K562 (cell line): Measurements from ENCODE around the gene CELF4. TPM values are rescaled to one million over a fixed set of nuclear protein-coding genes. Genes with fewer than 3 reads are reported as not detected.
A peak's percentile ranks its signal among the peaks of the same experiment; 100 is the strongest.

Source experiments
- ATAC-seq: fragments of 200-7000 bp; cut with Tn5 transposase; 3 replicates; pipeline ENCODE4 v1.9.1; 2020; ENCODE audit warnings: moderate library complexity
- BruUV-seq: library from RNA; stranded (reverse); fragments of 400-500 nt; replicated peaks from 2 replicates; lab custom pipeline; 2021; lab: Mats Ljungman, UMichigan
- CTCF ChIA-PET: fragments of 300-600 bp; formaldehyde crosslinking; extraction: SDS; loops from one replicate; lab custom pipeline; 2021; ENCODE audit warnings: low intra/inter-chr PET ratio; lab: Yijun Ruan, JAX
- POLR2A ChIA-PET: fragments of 300-600, 350-650 bp; sonication (Branson Sonifier 250); formaldehyde crosslinking; extraction: SDS; loops from one replicate; lab custom pipeline; 2021; ENCODE audit warnings: antibody characterized with exemption, inconsistent platforms; lab: Yijun Ruan, JAX
- DNase-seq, 4 experiments: peaks; one replicate each; pipeline versions ENCODE4 v3.0.0 to v3.0.0-alpha.2; 2011 to 2018; ENCODE audit warnings: low spot score in 3 of 4, mixed read lengths in 3 of 4; ENCODE audit errors: extremely low read depth in 1 of 4
- FAIRE-seq: peaks from 2 replicates; lab custom pipeline; 2011; peaks lifted over from hg19 to GRCh38; lab: Jason Lieb, UNC
- H2AFZ ChIP-seq: 2 replicates; pipeline ENCODE4 v1.6.0; 2011; ENCODE audit warnings: low read depth, low read length, control low read depth, inconsistent platforms
- H3K27ac ChIP-seq: fragments of 200-600 bp; 3 replicates; pipeline ENCODE4 v1.8.0; 2011; ENCODE audit warnings: low read depth, mild to moderate bottlenecking, control low read depth, inconsistent platforms, low read length, moderate library complexity, mixed read lengths; ENCODE audit errors: extremely low read depth
- H3K27me3 ChIP-seq, 2 experiments: fragments of 300-600 bp in 1 of 2; 2 replicates in 1 of 2; 3 replicates in 1 of 2; pipeline versions ENCODE4 v1.6.0 to v1.8.0; 2011; ENCODE audit warnings: inconsistent platforms in 2 of 2, low read length in 2 of 2, mild to moderate bottlenecking in 1 of 2, mixed read lengths in 1 of 2, moderate library complexity in 1 of 2; ENCODE audit not compliant: control insufficient read depth in 2 of 2, insufficient read depth in 2 of 2
- H3K36me3 ChIP-seq: fragments of 300-600 bp; 3 replicates; pipeline ENCODE4 v1.8.0; 2011; ENCODE audit warnings: mild to moderate bottlenecking, low read length, inconsistent platforms; ENCODE audit not compliant: control insufficient read depth, insufficient read depth
- H3K4me1 ChIP-seq, 2 experiments: fragments of 200-600 bp in 1 of 2; replicated peaks in 1 of 2; 2 replicates in 1 of 2; 3 replicates in 1 of 2; pipeline versions ENCODE4 v1.5.1 to v1.8.0; 2011; ENCODE audit warnings: inconsistent platforms in 2 of 2, low read length in 2 of 2, mild to moderate bottlenecking in 1 of 2, mixed read lengths in 1 of 2, moderate library complexity in 1 of 2; ENCODE audit not compliant: control insufficient read depth in 2 of 2, insufficient read depth in 2 of 2
- H3K4me2 ChIP-seq: 2 replicates; pipeline ENCODE4 v1.6.1; 2011; ENCODE audit warnings: low read length, control low read depth, inconsistent platforms, mixed read lengths; ENCODE audit not compliant: insufficient read depth
- H3K4me3 ChIP-seq: fragments of 200-600 bp; sonication (generic), shearing (Covaris generic); 2 replicates; pipeline ENCODE4 v1.5.1; 2016; ENCODE audit warnings: control low read depth, inconsistent platforms
- H3K79me2 ChIP-seq: fragments of 200-600 bp; 3 replicates; pipeline ENCODE4 v1.8.0; 2011; ENCODE audit warnings: low read length, inconsistent platforms; ENCODE audit not compliant: control insufficient read depth, insufficient read depth
- H3K9ac ChIP-seq, 2 experiments: 2 replicates each; pipeline versions ENCODE4 v1.6.0 to v1.6.1; 2011; ENCODE audit warnings: low read depth in 2 of 2, low read length in 2 of 2, control low read depth in 1 of 2, inconsistent platforms in 1 of 2, mild to moderate bottlenecking in 1 of 2, mixed read lengths in 1 of 2; ENCODE audit not compliant: insufficient read depth in 1 of 2
- H3K9me1 ChIP-seq: one replicate; pipeline ENCODE4 v1.6.0; 2011; ENCODE audit warnings: inconsistent platforms, mild to moderate bottlenecking, low read length, moderate library complexity; ENCODE audit not compliant: control insufficient read depth, insufficient read depth
- H3K9me3 ChIP-seq: replicated peaks from 2 replicates; pipeline ENCODE4 v1.5.1; 2011; ENCODE audit warnings: low read depth, low read length, inconsistent platforms; ENCODE audit not compliant: control insufficient read depth, insufficient read depth
- H4K20me1 ChIP-seq: replicated peaks from 2 replicates; pipeline ENCODE4 v1.6.1; 2011; ENCODE audit warnings: low read length, inconsistent platforms, mixed read lengths; ENCODE audit not compliant: control insufficient read depth, insufficient read depth
- HMGN3 ChIP-seq: IDR thresholded peaks from 2 replicates; pipeline ENCODE4 v1.6.1; 2011; ENCODE audit warnings: borderline replicate concordance, low read depth, mild to moderate bottlenecking, mixed read lengths, low read length; ENCODE audit not compliant: insufficient read length; ENCODE audit errors: extremely low read depth
- JUN ChIP-seq, 2 experiments: sonication (generic) in 1 of 2; formaldehyde crosslinking in 1 of 2; IDR thresholded peaks; 2 replicates each; pipeline versions ENCODE4 v1.6.1 to v1.8.0; 2012 to 2022; ENCODE audit warnings: borderline replicate concordance in 2 of 2, mild to moderate bottlenecking in 2 of 2, improper control_type of control experiment in 1 of 2, low read depth in 1 of 2, low read length in 1 of 2, missing genetic modification reagents in 1 of 2
- KAT7 ChIP-seq: sonication (generic); formaldehyde crosslinking; IDR thresholded peaks from 2 replicates; pipeline ENCODE4 v1.8.0; 2022; ENCODE audit warnings: missing genetic modification reagents, mild to moderate bottlenecking, borderline replicate concordance
- MAFF ChIP-seq: IDR thresholded peaks from 2 replicates; pipeline ENCODE4 v1.6.1; 2012; ENCODE audit warnings: low read length, improper control_type of control experiment
- NFIX ChIP-seq: fragments of 250-450 bp; sonication (Bioruptor Pico); IDR thresholded peaks from 2 replicates; pipeline ENCODE4 v1.4.0; 2020; ENCODE audit warnings: low read depth, mild to moderate bottlenecking, moderate library complexity
- RBM17 ChIP-seq: fragments of 200-400 bp; formaldehyde crosslinking; IDR thresholded peaks from 2 replicates; pipeline ENCODE4 v1.6.1; 2017; ENCODE audit warnings: low read depth, mild to moderate bottlenecking, low read length, borderline replicate concordance
- TAF7 ChIP-seq: fragments of 450-650 bp; IDR thresholded peaks from 2 replicates; pipeline ENCODE4 v1.6.1; 2016; ENCODE audit warnings: missing genetic modification characterization, missing compliant biosample characterization
- WGBS: fragments of 100-300 bp; shearing (Covaris generic); methylation state at CpG from one replicate; pipeline ENCODE4 v1.1.6; 2016; ENCODE audit warnings: low coverage, mixed read lengths; ENCODE audit not compliant: insufficient coverage; ENCODE audit errors: missing lambda C conversion rate; 5-methylcytosine and 5-hydroxymethylcytosine counted together
- in situ Hi-C: fragments of 300-500 bp; cut with MboI; formaldehyde crosslinking; loops from 4 replicates; pipeline ENCODE4 v1.15.0; 2018; ENCODE audit warnings: inconsistent platforms, mixed read lengths
- intact Hi-C: fragments of 100-400 bp; cut with micrococcal nuclease; formaldehyde crosslinking; loops from 2 replicates; pipeline ENCODE4 v1.14.2; 2022
- polyA plus RNA-seq, 8 experiments: library from polyadenylated mRNA; depleted of rRNA in 4 of 8; stranded (reverse) in 5 of 8; unstranded in 3 of 8; fragments of >200 nt; fragmentation: Nextera tagmentation in 2 of 8; fragmentation: Illumina TruSeq in 1 of 8; extraction: Ambion mirVana in 2 of 8; extraction: Trizol in 1 of 8; gene quantifications; 2 replicates each; pipeline versions ENCODE4 v1.2.1 to v1.2.3, GENCODE V29; 2011 to 2014; ENCODE audit warnings: inconsistent platforms in 1 of 8, missing spikeins in 1 of 8
- total RNA-seq, 7 experiments: library from RNA; depleted of rRNA in 6 of 7; stranded (reverse); fragments of >200 nt in 6 of 7; fragmentation: Illumina TruSeq in 2 of 7; extraction: Trizol in 2 of 7; gene quantifications; 2 replicates each; pipeline versions ENCODE4 v1.2.1 to v1.2.3, GENCODE V29; 2011 to 2021; ENCODE audit warnings: low replicate concordance in 1 of 7
- TF ChIP-seq, protein P1 (sequence below): fragments of 450-650 bp; IDR thresholded peaks from 2 replicates; pipeline ENCODE4 v1.6.1; 2017; ENCODE audit warnings: antibody characterized with exemption, mild to moderate bottlenecking
- TF ChIP-seq, protein P2 (sequence below): fragments of 250-450 bp; sonication (Bioruptor Pico); IDR thresholded peaks from 2 replicates; pipeline ENCODE4 v1.8.0; 2022; ENCODE audit warnings: inconsistent platforms
- TF ChIP-seq, protein P3 (sequence below), 2 experiments: fragments of 450-650 bp; IDR thresholded peaks; 2 replicates each; pipeline ENCODE4 v1.6.1; 2016

The CELF4 gene
- total and polyA plus RNA-seq, 9 of the 15 experiments (the other 6 are each of a cell fraction or from before 2014, with no cell fraction given), result 0.04 to 0.24 (median 0.07) TPM; not detected in 3

DNA sequence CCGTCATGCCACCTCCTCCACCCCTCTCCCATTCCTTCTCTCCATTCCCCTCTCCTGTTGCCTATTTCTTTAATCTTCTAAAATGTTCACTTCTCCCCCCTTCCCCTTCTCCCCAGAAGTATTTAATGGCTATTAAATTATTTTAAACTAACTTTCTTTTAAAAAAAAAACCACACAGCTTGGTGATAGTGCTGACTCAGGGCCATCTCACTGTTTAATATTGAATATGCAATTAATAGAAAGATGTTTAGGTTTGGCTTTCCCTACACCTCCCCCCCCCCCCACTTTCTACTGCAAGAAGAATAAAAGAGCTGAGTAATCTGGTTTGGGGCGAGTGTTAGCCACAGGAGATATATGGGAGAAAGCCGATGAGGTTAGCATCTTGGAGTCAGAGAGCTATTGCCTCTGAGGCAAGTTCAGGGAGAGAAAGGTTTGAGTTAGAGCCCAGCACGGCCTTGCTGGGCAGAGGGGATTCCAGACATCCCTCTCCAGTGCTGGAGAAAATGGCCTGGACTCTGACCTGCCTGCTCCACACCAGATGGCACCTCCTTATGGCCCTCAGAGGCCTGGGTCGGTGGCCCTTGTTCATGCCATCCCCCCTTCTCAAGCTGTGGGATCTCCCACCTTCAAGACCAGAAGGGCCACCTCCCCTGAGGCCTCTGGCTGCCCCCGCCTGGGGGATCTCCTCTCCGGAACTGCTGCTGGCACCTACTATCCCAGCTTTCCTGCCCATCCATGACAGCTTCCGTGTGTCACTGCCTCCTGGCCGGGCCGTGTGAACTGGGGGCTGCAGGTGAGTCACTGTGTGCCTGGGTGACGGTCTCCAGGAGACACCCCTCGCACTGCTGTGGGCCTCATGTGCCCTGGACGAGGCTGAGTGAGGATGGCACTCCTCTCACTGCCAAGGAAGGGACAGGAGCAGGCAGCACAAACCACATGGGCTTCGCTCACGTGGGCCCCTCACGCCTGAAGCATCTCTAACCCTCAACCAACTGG lies 246.9 kb downstream of the CELF4 start:
- Histone ChIP-seq H3K9ac (no peak overlapping the region), H3K4me2 (no peak overlapping the region), H3K27ac (no peak overlapping the region), H3K27me3 (peaks cover 0 to 36% of the 10 kb centered on the region in 2 experiments; a peak in 3 of 5 replicates), H3K9me1 (no peaks in the 10 kb centered on the region), H3K9me3 (no peaks in the 10 kb centered on the region), H2AFZ (no peak overlapping the region), H3K36me3 (no peaks in the 10 kb centered on the region), H3K4me1 (peaks cover 0 to 8% of the 10 kb centered on the region in 2 experiments; a peak in 1 of 5 replicates), H4K20me1 (peaks cover 6% of the 10 kb centered on the region; the same call in 1 of the 2 replicates), H3K4me3 (no peak overlapping the region), H3K79me2 (no peaks in the 10 kb centered on the region)
- in situ Hi-C loops (no loop called here), intact Hi-C loops (no loop called here)
- ChIA-PET POLR2A (interaction anchor here (0.7 kb wide), 1 partner anchor 10 kb away, joined by 3 read pairs; no protein-coding TSS in a partner anchor), CTCF (no interaction called here)
- BruUV-seq, result no TSS peak
- ATAC-seq (no peak), DNase-seq (no peak), FAIRE-seq (no peak)
- WGBS, result 5% methylated on average over 16 of the region's 16 CpGs
- no peak for TF ChIP-seq KAT7 (CRISPR knock-in tag)
- TF ChIP-seq, protein P1, sequence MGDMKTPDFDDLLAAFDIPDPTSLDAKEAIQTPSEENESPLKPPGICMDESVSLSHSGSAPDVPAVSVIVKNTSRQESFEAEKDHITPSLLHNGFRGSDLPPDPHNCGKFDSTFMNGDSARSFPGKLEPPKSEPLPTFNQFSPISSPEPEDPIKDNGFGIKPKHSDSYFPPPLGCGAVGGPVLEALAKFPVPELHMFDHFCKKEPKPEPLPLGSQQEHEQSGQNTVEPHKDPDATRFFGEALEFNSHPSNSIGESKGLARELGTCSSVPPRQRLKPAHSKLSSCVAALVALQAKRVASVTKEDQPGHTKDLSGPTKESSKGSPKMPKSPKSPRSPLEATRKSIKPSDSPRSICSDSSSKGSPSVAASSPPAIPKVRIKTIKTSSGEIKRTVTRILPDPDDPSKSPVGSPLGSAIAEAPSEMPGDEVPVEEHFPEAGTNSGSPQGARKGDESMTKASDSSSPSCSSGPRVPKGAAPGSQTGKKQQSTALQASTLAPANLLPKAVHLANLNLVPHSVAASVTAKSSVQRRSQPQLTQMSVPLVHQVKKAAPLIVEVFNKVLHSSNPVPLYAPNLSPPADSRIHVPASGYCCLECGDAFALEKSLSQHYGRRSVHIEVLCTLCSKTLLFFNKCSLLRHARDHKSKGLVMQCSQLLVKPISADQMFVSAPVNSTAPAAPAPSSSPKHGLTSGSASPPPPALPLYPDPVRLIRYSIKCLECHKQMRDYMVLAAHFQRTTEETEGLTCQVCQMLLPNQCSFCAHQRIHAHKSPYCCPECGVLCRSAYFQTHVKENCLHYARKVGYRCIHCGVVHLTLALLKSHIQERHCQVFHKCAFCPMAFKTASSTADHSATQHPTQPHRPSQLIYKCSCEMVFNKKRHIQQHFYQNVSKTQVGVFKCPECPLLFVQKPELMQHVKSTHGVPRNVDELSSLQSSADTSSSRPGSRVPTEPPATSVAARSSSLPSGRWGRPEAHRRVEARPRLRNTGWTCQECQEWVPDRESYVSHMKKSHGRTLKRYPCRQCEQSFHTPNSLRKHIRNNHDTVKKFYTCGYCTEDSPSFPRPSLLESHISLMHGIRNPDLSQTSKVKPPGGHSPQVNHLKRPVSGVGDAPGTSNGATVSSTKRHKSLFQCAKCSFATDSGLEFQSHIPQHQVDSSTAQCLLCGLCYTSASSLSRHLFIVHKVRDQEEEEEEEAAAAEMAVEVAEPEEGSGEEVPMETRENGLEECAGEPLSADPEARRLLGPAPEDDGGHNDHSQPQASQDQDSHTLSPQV, result no peak
- no peak for TF ChIP-seq RBM17
- TF ChIP-seq HMGN3, result no peak
- TF ChIP-seq JUN (IDR thresholded peaks at IDR 0.05; ENCODE audit: borderline replicate concordance, low read depth, low read length), result no peak
- no peak for TF ChIP-seq JUN (CRISPR knock-in tag; IDR thresholded peaks at IDR 0.05; ENCODE audit: borderline replicate concordance)
- TF ChIP-seq MAFF, result peak; percentile 25; the same call in 1 of the 2 replicates
- TF ChIP-seq, protein P2, sequence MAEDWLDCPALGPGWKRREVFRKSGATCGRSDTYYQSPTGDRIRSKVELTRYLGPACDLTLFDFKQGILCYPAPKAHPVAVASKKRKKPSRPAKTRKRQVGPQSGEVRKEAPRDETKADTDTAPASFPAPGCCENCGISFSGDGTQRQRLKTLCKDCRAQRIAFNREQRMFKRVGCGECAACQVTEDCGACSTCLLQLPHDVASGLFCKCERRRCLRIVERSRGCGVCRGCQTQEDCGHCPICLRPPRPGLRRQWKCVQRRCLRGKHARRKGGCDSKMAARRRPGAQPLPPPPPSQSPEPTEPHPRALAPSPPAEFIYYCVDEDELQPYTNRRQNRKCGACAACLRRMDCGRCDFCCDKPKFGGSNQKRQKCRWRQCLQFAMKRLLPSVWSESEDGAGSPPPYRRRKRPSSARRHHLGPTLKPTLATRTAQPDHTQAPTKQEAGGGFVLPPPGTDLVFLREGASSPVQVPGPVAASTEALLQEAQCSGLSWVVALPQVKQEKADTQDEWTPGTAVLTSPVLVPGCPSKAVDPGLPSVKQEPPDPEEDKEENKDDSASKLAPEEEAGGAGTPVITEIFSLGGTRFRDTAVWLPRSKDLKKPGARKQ, result no peak
- TF ChIP-seq, protein P3, sequence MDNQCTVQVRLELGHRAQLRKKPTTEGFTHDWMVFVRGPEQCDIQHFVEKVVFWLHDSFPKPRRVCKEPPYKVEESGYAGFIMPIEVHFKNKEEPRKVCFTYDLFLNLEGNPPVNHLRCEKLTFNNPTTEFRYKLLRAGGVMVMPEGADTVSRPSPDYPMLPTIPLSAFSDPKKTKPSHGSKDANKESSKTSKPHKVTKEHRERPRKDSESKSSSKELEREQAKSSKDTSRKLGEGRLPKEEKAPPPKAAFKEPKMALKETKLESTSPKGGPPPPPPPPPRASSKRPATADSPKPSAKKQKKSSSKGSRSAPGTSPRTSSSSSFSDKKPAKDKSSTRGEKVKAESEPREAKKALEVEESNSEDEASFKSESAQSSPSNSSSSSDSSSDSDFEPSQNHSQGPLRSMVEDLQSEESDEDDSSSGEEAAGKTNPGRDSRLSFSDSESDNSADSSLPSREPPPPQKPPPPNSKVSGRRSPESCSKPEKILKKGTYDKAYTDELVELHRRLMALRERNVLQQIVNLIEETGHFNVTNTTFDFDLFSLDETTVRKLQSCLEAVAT (IDR thresholded peaks at IDR 0.05), result no peak
- TF ChIP-seq TAF7 (tag), result no peak
- TF ChIP-seq NFIX, result no peak
